ENCODE measurements around the gene PLCL1. TPM values are rescaled to one million over a fixed set of nuclear protein-coding genes. Genes with fewer than 3 reads are reported as not detected.

The PLCL1 gene
- total RNA-seq, 4 donors from 2014 or later: 0.34 to 4.2 (median 1.2) TPM

GRCh38 chr2:197972061-197972460 lies 167.7 kb downstream of the PLCL1 start:
- TF ChIP-seq POLR2A (IDR thresholded peaks at IDR 0.05): no peak
- no peak for TF ChIP-seq CTCF (IDR thresholded peaks at IDR 0.05)
- H3K27ac ChIP-seq: peak overlapping the region in 1 of 4 donors; percentile 19
- H3K4me1 ChIP-seq: peaks cover 0 to 14% (median 0%) of the 10 kb centered on the region in 3 donors
- H3K36me3 ChIP-seq: no peaks in the 10 kb centered on the region
- intact Hi-C loops (cut with DNase I): no loop called here
- 24 to 26% methylated on average over 2 of the region's 2 CpGs for WGBS, 2 donors
- no peak overlapping the region for H3K4me3 ChIP-seq
- no peaks in the 10 kb centered on the region for H3K9me3 ChIP-seq
- no peaks in the 10 kb centered on the region for H3K27me3 ChIP-seq
- DNase-seq: no peak

GRCh38 chr2:197972587-197972986 lies 168.2 kb downstream of the PLCL1 start:
- intact Hi-C loops (cut with DNase I): no loop called here
- Histone ChIP-seq H3K4me3 (no peak overlapping the region), H3K36me3 (no peaks in the 10 kb centered on the region), H3K27me3 (no peaks in the 10 kb centered on the region), H3K27ac (peak overlapping the region in 2 of 4 donors; percentile 16 to 19), H3K4me1 (peaks cover 0 to 14% (median 0%) of the 10 kb centered on the region in 3 donors), H3K9me3 (no peaks in the 10 kb centered on the region)
- TF ChIP-seq POLR2A (IDR thresholded peaks at IDR 0.05) (no peak), CTCF (IDR thresholded peaks at IDR 0.05) (no peak)
- 85 to 91% methylated on average over 2 of the region's 2 CpGs for WGBS, 2 donors
- no peak for DNase-seq

- Histone ChIP-seq H3K4me3 (no peak overlapping the region), H3K4me1 (peaks cover 0 to 14% (median 0%) of the 10 kb centered on the region in 3 donors), H3K27ac (no peak overlapping the region), H3K27me3 (no peaks in the 10 kb centered on the region), H3K9me3 (no peaks in the 10 kb centered on the region), H3K36me3 (no peaks in the 10 kb centered on the region)
- TF ChIP-seq POLR2A (IDR thresholded peaks at IDR 0.05) (no peak), CTCF (IDR thresholded peaks at IDR 0.05) (no peak)
- no peak for DNase-seq
- intact Hi-C loops (cut with DNase I): no loop called here
These were observed 169.4 kb downstream of the PLCL1 start for GRCh38 chr2:197973772-197974171.

- no peak for TF ChIP-seq CTCF (IDR thresholded peaks at IDR 0.05)
- no peak for TF ChIP-seq POLR2A (IDR thresholded peaks at IDR 0.05)
- no peaks in the 10 kb centered on the region for H3K36me3 ChIP-seq
- intact Hi-C loops (cut with DNase I): no loop called here
These were observed 171.6 kb downstream of the PLCL1 start for GRCh38 chr2:197975931-197976519.

GRCh38 chr2:197978971-197979370 lies 174.6 kb downstream of the PLCL1 start:
- no peaks in the 10 kb centered on the region for H3K36me3 ChIP-seq
- intact Hi-C loops (cut with DNase I): no loop called here
- H3K4me3 ChIP-seq: no peak overlapping the region
- 72 to 85% methylated on average over 4 of the region's 4 CpGs for WGBS, 2 donors
- no peaks in the 10 kb centered on the region for H3K4me1 ChIP-seq
- no peak for DNase-seq
- TF ChIP-seq CTCF (IDR thresholded peaks at IDR 0.05): no peak
- no peak for TF ChIP-seq POLR2A (IDR thresholded peaks at IDR 0.05)
- H3K27me3 ChIP-seq: no peaks in the 10 kb centered on the region
- no peaks in the 10 kb centered on the region for H3K9me3 ChIP-seq
- no peak overlapping the region for H3K27ac ChIP-seq

More at GRCh38 chr2:197975931-197976519, 171.6 kb downstream of the PLCL1 start:
- WGBS, 2 donors: 56 to 62% methylated on average over 5 of the region's 5 CpGs
- Histone ChIP-seq H3K27ac (no peak overlapping the region), H3K4me3 (no peak overlapping the region), H3K9me3 (no peaks in the 10 kb centered on the region), H3K4me1 (peaks cover 0 to 14% (median 0%) of the 10 kb centered on the region in 3 donors), H3K27me3 (no peaks in the 10 kb centered on the region)
- no peak for DNase-seq

Data from esophagus squamous epithelium (tissue), 5 donors.